GM12878 (cell line): ENCODE results near the gene MINAR1. TPM values are rescaled to one million over a fixed set of nuclear protein-coding genes. Genes with fewer than 3 reads are reported as not detected.

Experiments used
- ATAC-seq: fragments of 200-7000 bp; cut with Tn5 transposase; 3 replicates; pipeline ENCODE4 v1.9.1; 2020; ENCODE audit warnings: mild to moderate bottlenecking, moderate library complexity
- BruUV-seq: library from RNA; stranded (reverse); fragments of 400-500 nt; replicated peaks from 2 replicates; lab custom pipeline; 2021; lab: Mats Ljungman, UMichigan
- CTCF ChIA-PET: fragments of 300-600 bp; sonication (Branson Sonifier 250); formaldehyde crosslinking; extraction: SDS; loops from one replicate; lab custom pipeline; 2021; ENCODE audit warnings: inconsistent platforms; lab: Yijun Ruan, JAX
- POLR2A ChIA-PET: fragments of 350-600 bp; formaldehyde crosslinking; extraction: SDS; loops from one replicate; lab custom pipeline; 2021; ENCODE audit warnings: inconsistent platforms; lab: Charles Lee
- RAD21 ChIA-PET: fragments of 300-600 bp; sonication (Branson Sonifier 250); formaldehyde crosslinking; loops from one replicate; lab custom pipeline; 2023; ENCODE audit warnings: antibody characterized with exemption; ENCODE audit not compliant: unreplicated experiment; lab: Charles Lee
- SMC1A ChIA-PET: fragments of 300-600 bp; sonication (Branson Sonifier 250); formaldehyde crosslinking; loops from one replicate; lab custom pipeline; 2023; ENCODE audit not compliant: unreplicated experiment, uncharacterized antibody; lab: Charles Lee
- DNase-seq: peaks from one replicate; pipeline ENCODE4 v3.0.0-alpha.2; 2011; ENCODE audit warnings: low read depth, low spot score
- FAIRE-seq: peaks from 3 replicates; lab custom pipeline; 2011; peaks lifted over from hg19 to GRCh38; lab: Jason Lieb, UNC
- H2AFZ ChIP-seq: 2 replicates; pipeline ENCODE4 v1.6.0; 2011; ENCODE audit warnings: low read depth, low read length, control low read depth; ENCODE audit not compliant: control insufficient read depth
- H3K27ac ChIP-seq: 2 replicates; pipeline ENCODE4 v1.5.1; 2011; ENCODE audit warnings: control low read depth; ENCODE audit not compliant: control insufficient read depth, insufficient read depth
- H3K27me3 ChIP-seq, 2 experiments: replicated peaks in 1 of 2; 2 replicates each; pipeline versions ENCODE4 v1.6.0 to v1.6.1; 2011; ENCODE audit warnings: low read length in 1 of 2; ENCODE audit not compliant: control insufficient read depth in 2 of 2, insufficient read depth in 2 of 2
- H3K36me3 ChIP-seq, 2 experiments: 2 replicates each; pipeline ENCODE4 v1.5.1; 2011; ENCODE audit warnings: low read length in 1 of 2; ENCODE audit not compliant: control insufficient read depth in 2 of 2, insufficient read depth in 2 of 2
- H3K4me1 ChIP-seq: 2 replicates; pipeline ENCODE4 v1.6.1; 2011; ENCODE audit warnings: mild to moderate bottlenecking, low read length, moderate library complexity, mixed read lengths; ENCODE audit not compliant: control insufficient read depth, insufficient read depth
- H3K4me2 ChIP-seq: 2 replicates; pipeline ENCODE4 v1.6.0; 2011; ENCODE audit warnings: control low read depth; ENCODE audit not compliant: control insufficient read depth, insufficient read depth
- H3K4me3 ChIP-seq: fragments of 200-600 bp; sonication (generic); 2 replicates; pipeline ENCODE4 v1.5.1; 2016
- H3K79me2 ChIP-seq: 2 replicates; pipeline ENCODE4 v1.6.0; 2011; ENCODE audit warnings: low read length; ENCODE audit not compliant: control insufficient read depth, insufficient read depth
- H3K9ac ChIP-seq: 2 replicates; pipeline ENCODE4 v1.8.0; 2011; ENCODE audit warnings: low read length, control low read depth, mixed read lengths; ENCODE audit not compliant: control insufficient read depth, insufficient read depth
- H3K9me3 ChIP-seq: replicated peaks from 3 replicates; pipeline ENCODE4 v1.5.1; 2011; ENCODE audit warnings: mild to moderate bottlenecking, low read length; ENCODE audit not compliant: control insufficient read depth, insufficient read depth
- H4K20me1 ChIP-seq: 2 replicates; pipeline ENCODE4 v1.6.0; 2011; ENCODE audit not compliant: control insufficient read depth, insufficient read depth
- BCL3 ChIP-seq: IDR thresholded peaks from 2 replicates; pipeline ENCODE4 v1.6.1; 2011; ENCODE audit warnings: borderline replicate concordance, low read depth, mild to moderate bottlenecking, moderate library complexity, low read length; ENCODE audit not compliant: insufficient read depth, poor library complexity, severe bottlenecking
- BMI1 ChIP-seq: fragments of 450-650 bp; IDR thresholded peaks from 2 replicates; pipeline ENCODE4 v1.6.1; 2016; ENCODE audit warnings: mild to moderate bottlenecking, moderate library complexity, borderline replicate concordance
- CREM ChIP-seq: IDR thresholded peaks from 2 replicates; pipeline ENCODE4 v1.6.1; 2014; ENCODE audit warnings: antibody characterized with exemption, low read depth
- IKZF2 ChIP-seq, 2 experiments: fragments of 450-650 bp; IDR thresholded peaks; 2 replicates each; pipeline ENCODE4 v1.6.1; 2017; ENCODE audit warnings: mild to moderate bottlenecking in 2 of 2, moderate library complexity in 2 of 2
- IRF5 ChIP-seq: fragments of 450-650 bp; IDR thresholded peaks from 2 replicates; pipeline ENCODE4 v1.6.1; 2017; ENCODE audit warnings: borderline replicate concordance
- KAT2A ChIP-seq: conservative IDR thresholded peaks from 2 replicates; pipeline ENCODE4 v1.6.1; 2011; ENCODE audit warnings: low read depth, low read length; ENCODE audit not compliant: control insufficient read depth
- PML ChIP-seq: IDR thresholded peaks from 2 replicates; pipeline ENCODE4 v1.6.1; 2012; ENCODE audit warnings: low read length, inconsistent platforms
- RCOR1 ChIP-seq: conservative IDR thresholded peaks from 2 replicates; pipeline ENCODE4 v1.6.1; 2012; ENCODE audit warnings: low read depth, low read length, improper control_type of control experiment
- RUNX3 ChIP-seq: IDR thresholded peaks from 2 replicates; pipeline ENCODE4 v1.6.1; 2012; ENCODE audit warnings: low read length, inconsistent platforms
- SIN3A ChIP-seq: IDR thresholded peaks from 2 replicates; pipeline ENCODE4 v1.6.1; 2012; ENCODE audit warnings: low read depth, low read length, improper control_type of control experiment
- TCF3 ChIP-seq: IDR thresholded peaks from 2 replicates; pipeline ENCODE4 v1.6.1; 2012; ENCODE audit warnings: low read depth, mild to moderate bottlenecking, low read length, borderline replicate concordance; ENCODE audit not compliant: insufficient read depth
- ZNF217 ChIP-seq: fragments of 450-650 bp; IDR thresholded peaks from 2 replicates; pipeline ENCODE4 v1.6.1; 2017; ENCODE audit warnings: antibody characterized with exemption, mild to moderate bottlenecking
- WGBS: methylation state at CpG from one replicate; pipeline ENCODE4 v1.1.6; 2016; ENCODE audit warnings: low lambda C conversion rate; ENCODE audit not compliant: insufficient replicate concordance, insufficient coverage; ENCODE audit errors: missing lambda C conversion rate; 5-methylcytosine and 5-hydroxymethylcytosine counted together
- in situ Hi-C: fragments of 300-500 bp; cut with MboI; formaldehyde crosslinking; loops from 9 replicates; pipeline ENCODE4 v1.14.3; 2018; ENCODE audit warnings: mixed read lengths
- intact Hi-C: fragments of 100-400 bp; cut with micrococcal nuclease; formaldehyde crosslinking; loops from one replicate; pipeline ENCODE4 v1.14.2; 2022; ENCODE audit not compliant: unreplicated experiment
- polyA plus RNA-seq, 11 experiments: library from polyadenylated mRNA; depleted of rRNA in 4 of 11; unstranded in 6 of 11; stranded (reverse) in 5 of 11; fragments of >200 nt; fragmentation: Nextera tagmentation in 4 of 11; fragmentation: Illumina TruSeq in 1 of 11; extraction: Ambion mirVana in 4 of 11; extraction: Trizol in 1 of 11; gene quantifications; 1 replicate in 1 of 11; 2 replicates in 10 of 11; pipeline versions ENCODE4 v1.2.1 to v1.2.3, GENCODE V29; 2011 to 2016; ENCODE audit warnings: inconsistent platforms in 2 of 11, missing spikeins in 2 of 11, low read depth in 1 of 11
- total RNA-seq, 4 experiments: library from RNA; depleted of rRNA in 3 of 4; stranded (reverse); fragments of >200 nt in 3 of 4; fragmentation: Illumina TruSeq in 1 of 4; extraction: Trizol in 1 of 4; gene quantifications; 2 replicates each; pipeline versions ENCODE4 v1.2.1 to v1.2.3, GENCODE V29; 2013 to 2021

MINAR1 gene
- total and polyA plus RNA-seq, 10 of the 15 experiments (the other 5 are each of a cell fraction or from before 2014, with no cell fraction given), result 0.05 to 0.40 (median 0.24) TPM

GRCh38 chr15:79451361-79451999 lies 19.3 kb downstream of the MINAR1 start (continued):
- TF ChIP-seq IRF5, result no peak
- no peak for TF ChIP-seq KAT2A
- TF ChIP-seq IKZF2 (IDR thresholded peaks at IDR 0.05), result no peak
- TF ChIP-seq ZNF217, result no peak
- no peak for TF ChIP-seq BMI1
- TF ChIP-seq SIN3A, result no peak
- TF ChIP-seq PML, result no peak
- TF ChIP-seq RUNX3, result no peak

GRCh38 chr15:79452244-79453051 lies 20.3 kb downstream of the MINAR1 start:
- Histone ChIP-seq H3K36me3 (no peaks in the 10 kb centered on the region), H3K27me3 (peaks cover 0 to 5% of the 10 kb centered on the region in 2 experiments; a peak in 1 of 4 replicates), H3K9me3 (no peaks in the 10 kb centered on the region), H3K4me1 (no peaks in the 10 kb centered on the region), H3K79me2 (no peaks in the 10 kb centered on the region), H3K27ac (no peak overlapping the region), H3K9ac (no peak overlapping the region), H2AFZ (no peak overlapping the region), H3K4me3 (no peak overlapping the region), H4K20me1 (no peaks in the 10 kb centered on the region), H3K4me2 (no peak overlapping the region)
- CTCF ChIA-PET, result interaction anchor here (0.5 kb wide), 2 partner anchors 113 to 1074 kb away, joined by 3 read pairs; no protein-coding TSS in a partner anchor
- SMC1A ChIA-PET, result no interaction called here
- intact Hi-C loops (loop anchor here (5.0 kb wide), 1 partner anchor 145 kb away; no protein-coding TSS in a partner anchor), in situ Hi-C loops (no loop called here)
- BruUV-seq, result no TSS peak
- POLR2A ChIA-PET, result no interaction called here
- FAIRE-seq, result no peak
- 46% methylated on average over 3 of the region's 4 CpGs for WGBS
- RAD21 ChIA-PET, result no interaction called here
- ATAC-seq, result no peak
- DNase-seq, result no peak
- TF ChIP-seq CREM (no peak), BCL3 (peak; percentile 97), RCOR1 (no peak), TCF3 (0 out of 2 replicates have a peak, but pooled peaks have one; percentile 8)
